ENCODE measurements around the gene DNAJB2.

The DNAJB2 gene

DNA sequence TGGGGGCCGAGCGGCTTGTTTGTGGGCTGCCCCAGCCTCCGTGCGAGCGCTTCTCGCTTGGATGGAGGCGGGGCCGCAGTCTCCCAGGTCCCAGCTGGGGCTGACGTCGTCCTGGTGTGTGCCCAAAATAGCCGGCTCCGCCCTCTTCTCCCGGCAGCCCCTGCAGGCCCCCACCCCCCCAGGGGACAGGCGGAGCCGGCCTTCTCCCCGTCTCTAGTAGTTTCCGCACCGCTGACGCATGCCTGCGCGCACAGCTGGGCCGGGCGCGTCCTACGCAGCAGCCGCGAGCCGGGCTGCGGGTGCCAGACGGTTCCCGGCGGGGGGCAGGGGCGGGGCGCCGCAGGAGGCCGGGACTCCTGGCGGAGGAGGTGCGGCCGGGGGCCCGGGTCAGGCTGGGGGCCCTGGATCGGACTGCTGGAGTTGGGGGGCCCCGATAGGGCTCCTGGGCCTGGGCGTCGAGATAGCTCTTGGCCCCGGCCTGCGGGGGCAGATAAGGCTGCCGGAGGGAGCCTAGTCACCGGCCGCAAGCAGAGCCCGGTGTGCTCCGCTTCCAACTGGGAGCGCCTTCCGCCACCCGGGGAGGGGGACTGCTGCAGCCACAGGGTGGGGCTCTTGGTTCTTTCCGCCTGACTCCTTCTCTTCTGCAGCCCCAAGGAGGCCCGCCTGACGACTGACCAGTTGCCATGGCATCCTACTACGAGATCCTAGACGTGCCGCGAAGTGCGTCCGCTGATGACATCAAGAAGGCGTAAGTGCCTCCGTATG, at the start of gene DNAJB2:
Gene DNAJB2 (plus strand): TSS at position 216 of the 765 bp plus-strand sequence. CDS start 468 bp downstream, at position 684.
- DNase-seq: peak; percentile 100
- peak; percentile 77 for TF ChIP-seq POLR2A (IDR thresholded peaks at IDR 0.05; ENCODE audit: low read length)
- peak; percentile 98 for TF ChIP-seq GATA1 (IDR thresholded peaks at IDR 0.05; ENCODE audit: low read depth, low read length)

DNA sequence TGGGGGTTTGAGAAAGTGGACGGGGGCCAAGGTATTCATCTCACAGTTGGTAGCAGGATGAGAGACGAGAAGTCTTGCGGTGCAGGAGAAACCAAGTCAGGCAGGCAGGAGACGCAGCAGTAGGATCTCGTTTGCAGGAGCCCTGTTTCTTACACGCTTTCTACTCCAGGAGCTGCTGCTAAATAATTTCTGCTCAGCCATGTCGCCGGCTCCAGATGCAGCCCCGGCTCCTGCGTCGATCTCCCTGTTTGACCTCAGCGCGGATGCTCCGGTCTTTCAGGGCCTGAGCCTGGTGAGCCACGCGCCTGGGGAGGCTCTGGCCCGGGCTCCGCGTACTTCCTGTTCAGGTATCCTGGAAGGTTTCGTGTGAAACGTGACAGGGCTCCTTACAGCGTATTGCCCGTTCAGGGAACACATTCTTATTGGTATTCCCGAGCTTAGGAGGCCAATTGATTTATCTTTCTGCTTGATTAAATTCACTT, 49.1 kb upstream of the DNAJB2 start:
- DNase-seq: peak; percentile 71 to 80
- TF ChIP-seq POLR2A (IDR thresholded peaks at IDR 0.05; ENCODE audit: low read length): peak; percentile 66
- TF ChIP-seq GATA1 (IDR thresholded peaks at IDR 0.05; ENCODE audit: low read depth, low read length): no peak

DNA sequence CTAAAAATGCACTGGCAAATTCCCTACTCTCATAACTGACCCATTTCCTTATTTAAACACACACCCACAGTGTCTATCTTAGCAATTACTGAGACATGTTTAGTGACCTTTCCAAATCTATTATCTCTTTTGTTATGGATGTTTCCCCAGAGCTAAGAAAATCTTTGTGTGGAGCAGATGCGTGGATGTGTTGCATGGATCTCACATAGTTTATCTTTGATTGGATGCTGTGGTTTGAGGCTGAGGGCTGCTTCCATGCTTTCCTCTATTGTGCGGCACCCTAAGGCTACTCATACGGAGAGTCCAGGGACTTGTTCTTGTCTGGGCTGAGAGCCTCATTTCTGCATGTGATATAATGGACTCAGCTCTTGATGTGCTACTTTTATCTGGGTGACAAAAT, 44.8 kb upstream of the DNAJB2 start:
- no peak for DNase-seq

DNA sequence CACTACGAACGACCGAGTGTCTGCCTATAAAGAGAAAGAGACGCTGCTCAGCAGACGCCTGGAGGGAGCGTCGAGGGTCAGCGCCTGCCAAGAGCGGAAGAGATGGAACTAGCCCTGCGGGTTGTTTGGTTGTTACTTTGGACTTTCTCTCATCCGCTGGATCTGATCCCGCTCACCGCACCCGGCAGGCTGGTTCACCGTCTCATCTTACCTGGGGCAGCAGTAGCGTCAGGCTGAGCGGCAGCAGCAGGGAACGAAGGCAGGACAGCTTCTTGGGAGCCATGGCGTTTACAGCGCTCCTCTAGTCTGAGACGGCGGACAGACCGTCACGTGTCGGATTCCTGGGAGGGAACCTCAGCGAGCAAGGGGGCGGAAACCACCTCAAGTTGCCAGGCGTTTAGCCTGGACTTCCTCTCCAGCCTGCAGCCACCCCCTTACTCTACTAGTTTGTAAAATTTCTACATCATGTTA, 35.8 kb upstream of the DNAJB2 start:
- TF ChIP-seq POLR2A (IDR thresholded peaks at IDR 0.05; ENCODE audit: low read length) (no peak), GATA1 (IDR thresholded peaks at IDR 0.05; ENCODE audit: low read depth, low read length) (no peak)
- no peak for DNase-seq

More for the DNA sequence above, 44.8 kb upstream of the DNAJB2 start:
- TF ChIP-seq POLR2A (IDR thresholded peaks at IDR 0.05; ENCODE audit: low read length) (no peak), GATA1 (IDR thresholded peaks at IDR 0.05; ENCODE audit: low read depth, low read length) (no peak)

DNA sequence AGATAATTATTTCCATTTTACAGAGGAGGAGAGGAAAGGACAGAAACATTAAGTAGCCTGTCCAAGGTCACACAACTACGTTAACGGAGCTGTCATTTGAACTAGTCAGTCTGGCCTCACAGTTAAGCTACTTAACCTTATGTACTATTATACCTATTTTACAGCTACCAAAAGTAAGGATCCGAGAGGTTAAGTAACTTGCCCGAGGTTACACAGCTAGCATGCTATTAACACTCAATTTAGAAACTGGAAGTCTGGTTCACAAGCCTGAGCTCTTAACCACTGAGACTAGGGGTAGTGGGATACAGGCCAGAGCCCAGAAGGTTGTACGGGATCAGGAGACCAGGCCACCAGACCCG, 34.4 kb upstream of the DNAJB2 start:
- TF ChIP-seq GATA1 (IDR thresholded peaks at IDR 0.05; ENCODE audit: low read depth, low read length) (no peak), POLR2A (IDR thresholded peaks at IDR 0.05; ENCODE audit: low read length) (no peak)
- no peak for DNase-seq

DNA sequence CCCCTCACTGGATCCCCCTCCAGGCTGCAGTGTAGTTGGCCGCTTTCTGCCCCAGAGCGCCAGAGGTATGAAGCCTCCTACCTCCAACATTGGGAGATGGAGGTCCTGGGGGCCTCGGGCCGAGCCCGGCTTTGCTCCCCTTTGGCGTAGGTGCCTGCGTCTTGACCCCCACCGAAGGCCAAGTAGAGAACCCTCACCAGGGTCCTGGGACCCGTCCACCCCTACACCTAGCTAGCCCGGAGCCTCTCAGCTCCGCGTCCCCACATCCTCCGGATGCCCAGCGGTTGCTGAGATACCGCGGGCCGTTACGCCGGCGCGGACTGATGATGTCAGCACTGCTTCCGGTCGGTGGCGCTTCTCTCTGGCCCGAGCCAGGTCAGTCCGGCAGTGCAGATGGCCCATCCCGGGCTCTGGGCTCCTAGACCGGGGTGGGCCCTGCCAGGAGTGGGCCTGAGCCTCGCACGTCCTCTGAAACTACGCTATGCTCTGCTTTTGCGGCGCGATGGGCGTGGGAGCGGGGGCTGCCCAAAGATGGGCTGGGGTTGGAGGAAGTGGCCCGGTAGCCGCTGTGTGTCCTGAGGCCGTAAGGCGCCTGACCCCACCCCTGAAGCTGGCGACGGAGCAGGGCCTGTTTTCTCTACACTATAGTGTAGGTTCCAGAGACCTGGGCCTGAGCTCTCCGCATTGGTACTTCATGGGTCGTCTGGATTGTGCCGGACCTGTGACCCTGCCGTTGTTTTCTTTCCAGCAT, 33.8 kb upstream of the DNAJB2 start, which contains the start of the genes GLB1L and STK16:
Gene GLB1L (minus strand): TSS at position 297 of the 751 bp plus-strand sequence. CDS start 1,871 bp downstream, outside the sequence.
Gene STK16 (plus strand): TSS at position 332 of the 751 bp plus-strand sequence. CDS start 521 bp downstream, outside the sequence.
- TF ChIP-seq GATA1 (IDR thresholded peaks at IDR 0.05; ENCODE audit: low read depth, low read length) (no peak), POLR2A (IDR thresholded peaks at IDR 0.05; ENCODE audit: low read length) (peak; percentile 90)
- DNase-seq: peak; percentile 94 to 96

DNA sequence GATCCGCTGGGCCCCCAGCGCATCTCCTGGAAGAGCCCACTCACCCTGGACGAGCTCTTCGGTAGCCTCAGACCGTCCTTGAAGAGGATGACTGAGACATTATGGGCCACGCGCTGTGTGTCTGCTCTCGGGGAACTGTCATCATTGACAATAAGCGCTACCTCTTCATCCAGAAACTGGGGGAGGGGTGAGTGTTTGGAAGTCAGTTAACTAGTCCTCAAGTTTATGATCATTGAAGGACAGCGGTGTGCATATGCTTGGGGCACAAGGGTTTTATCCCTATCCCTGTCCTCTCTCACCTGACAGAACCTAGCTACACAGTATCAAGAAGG, 33.3 kb upstream of the DNAJB2 start:
- TF ChIP-seq GATA1 (IDR thresholded peaks at IDR 0.05; ENCODE audit: low read depth, low read length) (no peak), POLR2A (IDR thresholded peaks at IDR 0.05; ENCODE audit: low read length) (no peak)
- peak in 1 of 2 experiments; percentile 57 for DNase-seq

DNA sequence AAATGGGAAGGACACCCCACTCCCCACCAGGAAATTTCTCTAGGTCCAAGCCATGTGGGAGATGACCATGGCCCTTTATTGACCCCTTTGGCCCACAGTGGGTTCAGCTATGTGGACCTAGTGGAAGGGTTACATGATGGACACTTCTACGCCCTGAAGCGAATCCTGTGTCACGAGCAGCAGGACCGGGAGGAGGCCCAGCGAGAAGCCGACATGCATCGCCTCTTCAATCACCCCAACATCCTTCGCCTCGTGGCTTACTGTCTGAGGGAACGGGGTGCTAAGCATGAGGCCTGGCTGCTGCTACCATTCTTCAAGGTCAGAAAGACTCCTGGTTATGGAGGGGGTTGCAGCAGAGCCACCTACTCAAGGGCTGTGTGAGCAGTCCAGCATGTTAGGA, 32.6 kb upstream of the DNAJB2 start:
- TF ChIP-seq GATA1 (IDR thresholded peaks at IDR 0.05; ENCODE audit: low read depth, low read length) (no peak), POLR2A (IDR thresholded peaks at IDR 0.05; ENCODE audit: low read length) (no peak)
- DNase-seq: no peak

DNA sequence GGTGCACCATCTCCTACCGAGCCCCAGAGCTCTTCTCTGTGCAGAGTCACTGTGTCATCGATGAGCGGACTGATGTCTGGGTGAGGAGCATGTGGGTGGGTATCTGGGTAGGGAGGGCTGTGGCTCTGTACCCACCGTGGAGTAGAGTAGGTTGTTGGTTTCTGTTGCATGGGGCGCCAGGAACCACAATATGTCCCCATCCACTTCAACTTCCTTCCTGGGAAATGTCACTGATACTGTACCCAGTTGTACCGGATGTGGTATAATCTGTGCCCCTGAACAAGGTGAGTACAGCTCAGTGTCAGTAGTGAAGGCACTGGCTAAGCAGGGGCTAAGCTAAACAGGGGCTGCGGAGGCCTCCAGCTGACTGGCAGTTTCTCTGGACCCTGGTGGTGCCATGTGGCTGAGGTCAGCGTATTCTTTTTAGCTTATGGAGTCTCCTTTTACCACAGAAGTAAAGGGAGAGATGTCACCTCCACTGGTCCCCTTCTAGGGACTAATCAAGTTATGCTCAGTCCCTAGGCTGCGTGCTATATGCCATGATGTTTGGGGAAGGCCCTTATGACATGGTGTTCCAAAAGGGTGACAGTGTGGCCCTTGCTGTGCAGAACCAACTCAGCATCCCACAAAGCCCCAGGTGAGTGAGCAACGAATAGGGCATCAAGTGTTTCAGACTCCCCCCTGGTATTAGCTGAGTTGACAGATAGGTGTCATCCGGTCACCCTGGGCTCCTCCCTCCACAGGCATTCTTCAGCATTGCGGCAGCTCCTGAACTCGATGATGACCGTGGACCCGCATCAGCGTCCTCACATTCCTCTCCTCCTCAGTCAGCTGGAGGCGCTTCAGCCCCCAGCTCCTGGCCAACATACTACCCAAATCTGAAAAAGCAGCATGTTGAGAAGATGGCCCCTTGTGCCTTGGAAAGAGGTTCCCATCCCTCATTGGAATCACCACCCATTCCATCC, 31.2 kb upstream of the DNAJB2 start:
- TF ChIP-seq POLR2A (IDR thresholded peaks at IDR 0.05; ENCODE audit: low read length): no peak
- TF ChIP-seq GATA1 (IDR thresholded peaks at IDR 0.05; ENCODE audit: low read depth, low read length): no peak
- DNase-seq: no peak

DNA sequence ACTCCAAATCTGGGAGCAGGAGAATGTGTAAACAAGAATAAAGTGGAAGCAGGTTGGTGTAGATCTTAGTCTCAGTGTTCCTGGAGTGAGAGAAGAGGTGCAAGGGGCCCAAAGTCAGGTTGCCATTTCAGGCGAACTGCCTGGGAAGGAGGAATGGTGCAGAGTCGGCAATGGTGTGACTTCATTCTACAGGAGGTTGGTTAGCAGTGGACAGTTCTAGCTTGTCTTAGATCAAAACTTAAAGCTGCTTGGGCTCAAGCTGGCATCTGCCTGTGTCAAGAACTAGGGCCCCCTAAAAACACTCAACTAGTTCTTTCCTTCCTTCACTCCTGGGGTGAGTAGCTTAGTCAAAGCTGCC, 30.3 kb upstream of the DNAJB2 start:
- DNase-seq: no peak

DNA sequence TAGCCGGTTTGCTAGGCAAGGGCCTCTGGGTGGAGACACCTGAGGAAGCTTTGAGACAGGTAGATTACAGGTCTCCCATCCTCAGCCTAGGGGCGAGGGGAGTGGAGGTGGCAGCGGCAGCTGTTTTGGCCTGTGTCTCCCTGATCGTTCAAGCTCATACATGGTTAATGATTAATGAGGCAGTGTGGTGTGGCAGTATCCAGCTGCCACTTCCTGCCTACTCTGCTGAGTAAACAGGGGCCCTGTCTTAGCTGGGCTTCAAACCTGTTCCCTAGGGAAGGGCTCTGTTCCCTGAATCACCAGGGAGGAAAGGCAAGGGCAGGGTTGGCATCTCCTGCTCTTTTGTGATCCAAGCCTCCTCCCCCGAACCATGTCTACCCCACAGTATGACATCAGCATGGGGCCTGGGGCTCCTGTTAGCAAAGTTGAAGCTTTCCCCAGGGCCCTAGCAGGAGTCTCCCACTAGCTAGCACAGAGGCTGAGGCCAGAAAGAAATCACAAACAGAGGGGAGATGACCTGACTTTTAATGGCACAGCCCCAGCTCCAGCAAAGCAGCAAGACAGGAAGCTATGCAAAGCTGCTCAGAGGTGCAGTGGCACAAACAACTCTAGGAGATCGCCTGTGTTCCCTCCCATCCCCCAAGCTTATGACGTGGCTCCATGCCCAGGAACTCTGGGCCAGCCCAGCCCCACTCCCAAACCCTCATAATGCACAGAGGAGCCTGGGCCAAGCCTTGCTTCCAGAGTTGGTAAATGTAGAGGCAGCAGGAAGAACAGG, 29.8 kb upstream of the DNAJB2 start:
- peak; percentile 48 to 77 for DNase-seq
- TF ChIP-seq POLR2A (IDR thresholded peaks at IDR 0.05; ENCODE audit: low read length) (no peak), GATA1 (IDR thresholded peaks at IDR 0.05; ENCODE audit: low read depth, low read length) (no peak)

More for the DNA sequence above, 30.3 kb upstream of the DNAJB2 start:
- TF ChIP-seq POLR2A (IDR thresholded peaks at IDR 0.05; ENCODE audit: low read length) (no peak), GATA1 (IDR thresholded peaks at IDR 0.05; ENCODE audit: low read depth, low read length) (no peak)

DNA sequence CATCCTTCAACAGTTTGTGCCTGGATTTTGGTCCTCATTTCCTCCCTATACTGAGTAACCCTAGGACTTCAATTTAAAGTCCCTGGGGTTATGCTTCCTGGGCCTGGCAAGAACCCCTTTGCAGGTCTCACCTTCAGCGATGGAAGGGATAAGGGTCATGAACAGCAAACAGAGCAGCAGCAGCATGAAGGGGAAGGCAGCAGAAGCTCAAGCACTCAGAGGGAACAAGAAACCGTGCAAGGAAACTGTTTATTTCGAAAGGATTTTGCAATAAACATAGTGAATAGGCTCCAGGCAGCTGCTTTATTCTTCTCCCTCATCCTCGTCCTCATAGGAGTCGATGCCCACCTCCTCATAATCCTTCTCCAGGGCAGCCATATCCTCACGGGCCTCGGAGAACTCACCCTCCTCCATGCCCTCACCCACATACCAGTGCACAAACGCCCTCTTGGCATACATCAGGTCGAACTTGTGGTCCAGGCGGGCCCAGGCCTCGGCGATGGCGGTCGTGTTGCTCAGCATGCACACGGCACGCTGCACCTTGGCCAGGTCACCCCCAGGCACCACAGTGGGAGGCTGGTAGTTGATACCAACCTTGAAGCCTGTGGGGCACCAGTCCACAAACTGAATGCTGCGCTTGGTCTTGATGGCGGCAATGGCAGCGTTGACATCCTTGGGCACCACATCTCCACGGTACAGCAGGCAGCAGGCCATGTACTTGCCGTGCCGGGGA, 29.0 kb upstream of the DNAJB2 start:
- TF ChIP-seq POLR2A (IDR thresholded peaks at IDR 0.05; ENCODE audit: low read length) (no peak), GATA1 (IDR thresholded peaks at IDR 0.05; ENCODE audit: low read depth, low read length) (no peak)
- no peak for DNase-seq
